ENCODE data around the gene FAM111A.
"Not testable (repeated sequence)": the region's sequence is repeated elsewhere in the genome, so short reads cannot be mapped to it uniquely, and the experiment has no call there.

Gene FAM111A, protein sequence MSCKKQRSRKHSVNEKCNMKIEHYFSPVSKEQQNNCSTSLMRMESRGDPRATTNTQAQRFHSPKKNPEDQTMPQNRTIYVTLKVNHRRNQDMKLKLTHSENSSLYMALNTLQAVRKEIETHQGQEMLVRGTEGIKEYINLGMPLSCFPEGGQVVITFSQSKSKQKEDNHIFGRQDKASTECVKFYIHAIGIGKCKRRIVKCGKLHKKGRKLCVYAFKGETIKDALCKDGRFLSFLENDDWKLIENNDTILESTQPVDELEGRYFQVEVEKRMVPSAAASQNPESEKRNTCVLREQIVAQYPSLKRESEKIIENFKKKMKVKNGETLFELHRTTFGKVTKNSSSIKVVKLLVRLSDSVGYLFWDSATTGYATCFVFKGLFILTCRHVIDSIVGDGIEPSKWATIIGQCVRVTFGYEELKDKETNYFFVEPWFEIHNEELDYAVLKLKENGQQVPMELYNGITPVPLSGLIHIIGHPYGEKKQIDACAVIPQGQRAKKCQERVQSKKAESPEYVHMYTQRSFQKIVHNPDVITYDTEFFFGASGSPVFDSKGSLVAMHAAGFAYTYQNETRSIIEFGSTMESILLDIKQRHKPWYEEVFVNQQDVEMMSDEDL

DNA sequence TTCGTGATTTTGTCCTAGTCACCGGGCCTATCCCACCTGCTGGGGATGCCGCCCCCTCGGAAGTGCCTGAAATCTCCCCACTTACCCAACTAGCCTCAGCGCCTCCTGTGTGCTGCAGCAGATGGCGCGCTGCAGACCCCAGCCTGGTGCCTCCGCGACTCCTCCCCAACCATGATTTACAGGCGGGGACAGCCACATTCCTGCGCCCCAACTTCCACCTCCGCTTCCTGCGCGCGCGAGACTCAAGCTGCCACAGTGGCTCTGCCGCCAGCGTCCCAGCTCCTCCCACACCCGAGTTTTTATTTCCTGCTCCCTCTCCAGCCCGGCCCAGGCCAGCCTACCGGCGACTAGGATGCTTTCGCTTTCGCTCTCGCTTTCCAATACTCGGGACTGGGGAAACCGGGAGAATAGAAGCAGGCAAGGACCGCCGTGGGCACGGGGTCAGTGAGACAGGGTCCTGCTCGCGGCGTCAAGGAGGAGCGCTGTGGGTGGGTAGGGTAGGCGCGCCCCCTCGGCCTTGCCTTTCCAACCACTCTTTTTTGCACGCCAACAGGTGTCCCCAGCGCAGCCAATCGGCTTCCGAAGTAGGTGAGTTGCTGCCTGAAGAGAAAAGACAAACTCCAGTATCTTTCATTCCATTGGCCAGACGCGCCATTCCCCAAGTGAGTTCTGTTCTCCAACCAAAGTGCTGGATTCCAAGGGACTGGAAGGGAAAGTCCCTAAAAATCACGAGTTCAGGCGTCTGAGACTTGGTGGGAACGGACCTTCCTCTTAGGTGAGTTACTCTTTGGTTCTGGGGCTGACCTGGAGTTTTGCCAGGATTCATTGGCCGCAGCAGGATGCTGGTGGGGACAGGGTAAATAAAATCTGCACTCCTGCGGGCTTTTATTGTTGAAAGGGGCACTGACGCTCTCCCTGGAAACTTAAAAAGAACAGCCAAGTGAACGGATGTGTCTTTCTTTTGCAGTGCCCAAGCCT lies at the start of gene FAM111A:
TSS of gene FAM111A (plus strand) at position 327 of the 978 bp plus-strand sequence. CDS start 6,017 bp downstream, outside the sequence.
- peak; percentile 89 for DNase-seq

DNA sequence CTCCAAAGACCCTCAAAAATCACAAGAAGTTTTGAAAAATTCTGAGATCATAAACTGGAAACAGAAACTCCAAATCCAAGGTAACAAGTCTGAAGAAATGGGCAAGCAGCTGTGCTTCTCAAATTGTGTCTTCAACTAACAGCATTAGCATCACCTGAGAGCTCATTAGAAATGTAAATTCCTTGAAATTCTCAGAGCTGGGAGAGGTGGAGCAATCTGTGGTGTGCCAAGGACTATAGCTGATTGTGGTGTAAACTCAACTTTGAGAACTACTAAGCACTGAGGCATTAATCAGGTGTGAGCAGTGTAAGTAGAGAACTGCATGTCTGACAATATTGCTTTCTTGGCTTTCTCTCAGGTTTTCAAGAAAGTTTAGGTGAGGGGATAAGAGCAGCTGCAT lies 49.1 kb upstream of the FAM111A start:
- in situ Hi-C loops (cut with MboI; ENCODE audit: low pct_unique_long_range_greater_than_20kb, low sequenced_read_pairs); DNase-seq: not testable (repeated sequence)

More for the DNA sequence above, at the start of gene FAM111A:
- in situ Hi-C loops (cut with MboI; ENCODE audit: low pct_unique_long_range_greater_than_20kb, low sequenced_read_pairs) = no loop called here

DNA sequence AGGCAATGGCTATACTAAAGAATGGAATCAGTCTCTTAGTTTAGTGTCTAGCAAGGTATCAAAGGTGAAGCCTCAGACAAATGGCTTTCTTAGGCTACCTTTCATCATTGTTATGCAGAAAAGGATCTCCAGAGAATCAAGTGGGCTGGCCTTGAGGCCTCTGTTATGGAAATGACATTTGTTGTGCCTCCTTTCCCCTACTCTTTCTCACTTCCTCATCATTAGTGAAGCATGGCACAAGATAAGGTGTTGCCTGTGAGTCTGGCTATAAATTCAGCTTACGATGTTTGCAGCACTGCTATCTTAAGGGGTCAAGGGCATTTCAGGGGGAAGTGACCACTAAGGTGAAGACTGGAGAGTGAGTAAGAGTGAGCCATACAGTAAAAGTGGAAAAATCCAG lies 47.4 kb upstream of the FAM111A start:
- DNase-seq; in situ Hi-C loops (cut with MboI; ENCODE audit: low pct_unique_long_range_greater_than_20kb, low sequenced_read_pairs): not testable (repeated sequence)

DNA sequence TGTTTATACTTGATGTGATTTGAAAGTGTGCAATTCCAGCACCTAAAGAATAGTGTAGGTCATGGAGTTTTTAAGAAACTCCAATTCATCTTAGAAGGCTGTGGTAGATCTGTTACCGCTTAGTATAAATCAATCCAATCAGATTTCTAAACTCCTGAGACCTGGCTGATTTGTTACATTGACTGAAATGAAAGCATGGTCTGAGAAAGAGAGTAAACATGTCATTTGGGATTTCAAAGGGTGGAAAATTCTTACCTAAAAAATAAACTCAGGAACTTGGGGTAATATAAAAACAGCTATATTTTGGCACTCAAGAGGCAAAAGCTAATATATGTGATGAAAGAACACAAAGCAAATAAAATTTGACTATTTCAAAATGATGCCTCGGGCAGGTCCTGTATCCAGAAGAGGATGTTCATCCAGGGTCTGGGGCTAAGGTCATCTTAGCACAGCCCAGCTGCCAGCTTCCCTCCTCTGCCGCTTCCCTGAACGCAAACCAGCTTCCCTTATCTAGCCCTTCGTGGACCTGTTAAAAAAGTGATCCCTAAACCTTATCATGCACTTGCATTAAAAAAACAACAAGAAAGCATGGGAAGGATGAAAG lies 46.6 kb upstream of the FAM111A start:
- in situ Hi-C loops (cut with MboI; ENCODE audit: low pct_unique_long_range_greater_than_20kb, low sequenced_read_pairs); DNase-seq: not testable (repeated sequence)

DNA sequence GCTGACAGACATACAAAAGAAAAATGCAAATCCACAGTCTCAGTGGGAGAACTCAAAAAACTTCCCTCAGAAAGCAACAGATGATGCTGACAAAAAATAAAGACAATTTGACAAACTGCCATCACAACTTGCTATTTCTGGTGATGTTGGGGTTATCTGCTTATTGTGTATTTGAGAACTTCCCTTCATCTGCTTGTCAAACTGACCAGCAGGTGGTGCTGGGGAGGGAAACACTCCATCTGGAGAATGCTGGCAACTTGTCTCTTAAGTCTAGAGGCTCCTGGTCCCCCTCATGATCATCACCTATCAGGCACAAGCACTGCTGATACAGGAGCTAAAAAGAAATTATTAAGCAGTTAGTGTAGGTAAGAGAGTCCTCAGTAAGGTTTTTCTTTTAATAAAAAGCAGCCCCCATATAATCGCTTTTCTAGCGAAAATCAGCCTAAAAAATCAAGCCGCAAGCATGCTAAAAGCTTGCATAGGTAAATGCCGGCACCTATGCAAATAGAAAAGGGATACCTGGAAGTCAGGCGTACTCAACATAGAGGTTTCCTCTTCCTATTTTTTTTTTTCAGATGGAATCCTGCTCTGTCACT lies 45.4 kb upstream of the FAM111A start:
- DNase-seq = peak; percentile 73
- in situ Hi-C loops (cut with MboI; ENCODE audit: low pct_unique_long_range_greater_than_20kb, low sequenced_read_pairs) = no loop called here

DNA sequence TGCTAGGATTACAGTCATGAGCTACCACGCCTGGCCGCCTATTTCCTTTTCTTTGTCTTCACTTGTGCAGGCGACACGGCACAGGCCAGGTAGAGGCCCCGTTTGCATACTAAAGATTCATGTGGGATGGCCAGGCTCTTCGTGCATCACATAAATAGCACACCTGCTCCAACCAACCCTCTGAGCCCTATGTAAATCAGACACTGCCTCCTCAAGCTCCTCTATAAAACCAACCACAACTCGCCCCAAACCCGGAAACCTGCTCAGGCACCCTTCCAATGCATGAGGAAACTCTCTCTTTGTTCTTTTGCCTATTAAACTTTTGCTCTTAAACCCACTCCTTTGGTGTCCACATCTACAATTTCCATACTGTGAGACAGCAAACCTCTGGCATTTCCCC lies 44.7 kb upstream of the FAM111A start:
- DNase-seq; in situ Hi-C loops (cut with MboI; ENCODE audit: low pct_unique_long_range_greater_than_20kb, low sequenced_read_pairs): not testable (repeated sequence)

DNA sequence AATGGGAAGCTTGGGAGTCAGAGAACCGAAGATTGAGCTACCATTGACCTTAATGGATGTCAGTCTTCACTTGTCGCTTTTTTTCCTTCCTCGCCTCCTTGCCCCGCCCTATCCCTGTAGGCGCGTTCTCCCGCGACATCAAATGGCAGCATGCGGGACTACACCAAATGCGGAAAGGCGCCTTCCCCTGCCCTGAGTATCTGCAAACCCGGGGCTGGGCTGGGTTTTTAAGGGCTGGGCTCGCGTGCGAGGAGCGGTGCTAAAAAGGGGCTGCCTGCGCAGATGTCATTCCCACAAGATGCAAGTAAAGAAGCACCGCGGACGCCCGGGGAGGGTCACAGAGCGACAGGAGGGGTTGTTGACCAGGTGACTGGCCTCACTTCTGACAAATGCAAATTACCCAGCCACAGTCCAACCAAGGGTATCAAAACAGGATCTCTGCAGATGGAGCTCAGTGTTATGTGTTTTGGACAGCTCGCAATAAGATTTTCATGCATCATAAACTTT lies 40.3 kb upstream of the FAM111A start:
- in situ Hi-C loops (cut with MboI; ENCODE audit: low pct_unique_long_range_greater_than_20kb, low sequenced_read_pairs) = no loop called here

DNA sequence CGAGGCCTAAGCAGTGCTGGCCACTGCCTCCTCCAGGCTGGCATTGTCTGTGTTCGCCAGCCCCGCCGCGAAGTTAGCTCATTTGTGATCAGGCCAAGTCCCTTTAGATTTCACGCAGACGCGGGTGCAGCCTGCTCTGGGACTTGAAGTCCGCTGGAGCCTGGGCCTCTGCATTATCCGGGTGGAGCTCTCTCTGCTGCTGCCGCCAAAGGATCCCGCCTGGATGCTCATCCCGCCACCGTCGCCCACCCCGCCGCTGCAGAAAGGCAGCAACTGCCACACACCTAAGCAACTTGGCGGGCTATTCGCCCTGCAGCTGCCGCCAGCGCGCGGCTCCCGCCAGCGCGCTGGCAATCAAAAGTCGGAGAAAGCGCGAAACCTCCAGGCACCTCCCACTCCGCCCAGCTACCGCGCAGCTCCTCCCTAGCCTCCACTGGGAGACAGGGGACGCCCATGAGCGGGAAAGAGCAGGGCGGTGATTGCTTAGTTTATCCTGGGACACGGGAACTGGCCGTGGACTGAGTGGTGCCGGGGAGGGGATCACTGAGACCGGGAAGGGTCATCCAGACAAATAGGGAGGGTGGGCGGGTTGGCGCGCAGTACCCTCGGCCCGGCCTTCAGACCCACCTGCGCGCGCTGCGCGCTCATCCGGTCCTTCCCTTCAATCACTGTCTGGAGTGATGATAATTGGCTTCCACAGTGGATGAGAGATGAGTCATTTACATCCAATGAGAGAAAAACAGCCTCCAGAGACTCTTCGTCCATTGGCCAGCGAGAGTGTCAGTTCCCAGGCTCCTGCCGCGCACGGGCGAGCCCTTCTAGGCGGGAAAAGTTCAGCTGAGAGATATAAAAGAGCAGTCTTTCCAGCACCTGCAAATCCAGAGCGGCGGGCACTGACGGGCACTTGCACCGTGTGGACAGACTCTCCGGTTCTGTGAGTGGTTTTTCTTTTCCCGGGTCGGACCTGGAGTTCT lies 36.0 kb upstream of the FAM111A start, which contains the start of gene FAM111B:
TSS of gene FAM111B (plus strand) at position 875 of the 974 bp plus-strand sequence. CDS start 2,389 bp downstream, outside the sequence.
- peak; percentile 83 for DNase-seq
- in situ Hi-C loops (cut with MboI; ENCODE audit: low pct_unique_long_range_greater_than_20kb, low sequenced_read_pairs) = no loop called here

More for the DNA sequence above, 40.3 kb upstream of the FAM111A start:
- DNase-seq = no peak

DNA sequence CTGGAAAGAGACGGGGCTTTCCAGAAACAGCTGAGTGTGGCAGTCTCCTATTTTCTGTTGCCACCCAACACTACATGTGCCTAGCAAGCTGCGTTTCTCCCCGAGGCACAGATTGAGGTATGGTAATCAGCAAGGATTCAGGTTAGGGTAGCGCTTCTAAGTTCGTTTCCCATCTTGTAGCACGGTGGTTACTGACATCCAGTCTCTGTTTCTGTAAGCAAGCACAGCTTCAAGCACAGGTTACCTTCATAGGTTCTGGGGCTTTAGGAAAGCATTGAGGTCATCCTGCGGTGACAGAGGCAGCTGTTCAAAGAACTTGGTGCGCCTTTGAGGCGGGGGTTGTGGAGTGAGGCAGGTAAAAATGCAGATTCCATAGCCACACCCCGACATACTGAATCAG lies 34.9 kb upstream of the FAM111A start:
- DNase-seq = peak; percentile 15
- in situ Hi-C loops (cut with MboI; ENCODE audit: low pct_unique_long_range_greater_than_20kb, low sequenced_read_pairs) = not testable (repeated sequence)

DNA sequence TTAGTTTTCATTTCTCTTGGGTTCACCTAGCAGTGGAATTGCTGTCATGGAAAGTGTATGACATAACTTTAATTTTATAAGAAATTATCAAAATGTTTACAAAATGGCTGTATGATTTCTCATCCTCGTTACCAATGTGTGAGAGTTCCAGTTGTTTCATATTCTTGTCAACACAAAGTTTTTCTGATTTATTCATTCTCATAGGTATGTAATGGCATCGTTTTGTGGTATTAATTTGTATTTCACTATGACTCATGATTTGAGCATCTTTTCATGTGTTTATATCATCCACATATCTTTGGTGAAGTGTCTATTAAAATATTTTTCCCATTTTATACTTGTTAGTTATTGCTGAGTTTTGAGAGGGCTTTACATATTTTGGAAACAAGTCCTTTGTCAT lies 30.2 kb upstream of the FAM111A start:
- in situ Hi-C loops (cut with MboI; ENCODE audit: low pct_unique_long_range_greater_than_20kb, low sequenced_read_pairs) = no loop called here
- no peak for DNase-seq

DNA sequence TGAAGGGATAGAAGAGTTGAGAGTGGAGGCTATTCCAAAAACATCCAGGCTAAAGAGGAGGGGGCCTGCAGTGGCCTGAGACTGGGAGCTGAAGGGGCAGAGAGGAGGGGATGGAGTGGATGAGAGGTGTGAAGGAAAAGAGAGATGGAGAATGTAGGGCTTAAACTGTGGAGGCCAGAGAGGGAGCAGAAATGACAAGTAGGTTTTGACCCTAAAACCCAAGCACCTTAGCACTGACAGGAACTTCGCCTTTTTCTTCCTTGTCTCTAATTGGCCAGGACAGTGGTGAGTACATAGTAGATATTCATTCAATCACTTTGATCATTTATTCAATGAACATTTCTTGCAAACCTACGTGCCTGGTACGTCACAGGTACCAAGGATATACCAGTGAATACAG lies 28.3 kb upstream of the FAM111A start:
- in situ Hi-C loops (cut with MboI; ENCODE audit: low pct_unique_long_range_greater_than_20kb, low sequenced_read_pairs) = no loop called here
- DNase-seq = no peak

DNA sequence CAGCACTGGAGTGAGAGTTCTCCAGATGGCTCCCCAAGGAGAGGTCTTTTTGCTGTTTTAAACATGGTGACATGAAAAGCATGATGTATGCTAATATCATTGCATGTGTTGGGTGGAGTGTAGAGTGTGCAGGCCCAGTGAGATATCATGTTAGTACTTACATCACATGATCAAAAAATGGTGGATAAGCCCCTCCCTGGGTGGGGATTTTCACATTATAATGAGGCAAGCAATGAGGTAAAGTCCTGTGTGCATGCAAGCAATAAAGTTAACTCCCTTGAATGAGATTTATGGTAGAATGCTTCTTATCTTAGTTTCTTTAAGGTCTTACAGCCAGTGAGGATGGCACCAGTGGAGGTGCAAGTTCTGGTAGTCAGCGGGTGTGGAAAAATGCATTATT lies 27.1 kb upstream of the FAM111A start:
- in situ Hi-C loops (cut with MboI; ENCODE audit: low pct_unique_long_range_greater_than_20kb, low sequenced_read_pairs) = no loop called here
- no peak for DNase-seq

DNA sequence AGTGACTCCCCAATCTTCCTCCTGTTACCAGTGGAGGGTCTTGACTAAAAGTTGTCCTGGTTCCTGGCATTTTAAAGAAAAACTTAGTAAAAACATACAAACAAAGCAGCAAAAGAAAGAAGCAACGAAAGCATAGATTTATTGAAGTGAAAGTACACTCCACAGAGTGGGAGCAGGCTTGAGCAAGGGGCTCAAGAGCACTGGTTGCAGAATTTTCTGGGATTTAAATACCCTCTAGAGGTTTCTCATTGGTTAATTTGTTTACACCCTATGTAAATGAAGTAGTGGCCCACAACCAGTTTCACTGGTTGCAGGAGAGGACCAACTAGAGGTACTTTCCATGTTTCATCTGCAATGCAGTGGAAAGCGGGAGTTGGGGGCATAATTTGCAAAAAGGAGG lies 24.9 kb upstream of the FAM111A start:
- in situ Hi-C loops (cut with MboI; ENCODE audit: low pct_unique_long_range_greater_than_20kb, low sequenced_read_pairs) = no loop called here
- DNase-seq = no peak

DNA sequence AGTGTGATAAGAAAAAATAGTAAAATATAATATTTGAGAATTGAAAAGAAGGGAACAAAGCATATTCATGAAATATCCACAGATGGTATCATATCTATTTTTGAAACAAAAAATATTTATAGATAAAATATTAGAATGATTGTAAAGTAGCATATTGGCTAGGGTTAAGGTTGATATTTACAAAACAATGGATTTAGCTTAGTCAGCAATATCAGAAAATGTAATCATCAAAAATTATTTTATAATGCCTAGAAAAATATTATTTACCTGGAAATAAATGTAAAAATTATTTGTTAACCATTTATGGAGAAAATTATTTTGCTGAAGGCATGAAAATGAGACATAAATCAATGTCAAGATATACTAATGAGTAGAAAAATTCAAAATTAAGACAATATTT lies 22.8 kb upstream of the FAM111A start:
- DNase-seq = no peak
- in situ Hi-C loops (cut with MboI; ENCODE audit: low pct_unique_long_range_greater_than_20kb, low sequenced_read_pairs) = no loop called here

DNA sequence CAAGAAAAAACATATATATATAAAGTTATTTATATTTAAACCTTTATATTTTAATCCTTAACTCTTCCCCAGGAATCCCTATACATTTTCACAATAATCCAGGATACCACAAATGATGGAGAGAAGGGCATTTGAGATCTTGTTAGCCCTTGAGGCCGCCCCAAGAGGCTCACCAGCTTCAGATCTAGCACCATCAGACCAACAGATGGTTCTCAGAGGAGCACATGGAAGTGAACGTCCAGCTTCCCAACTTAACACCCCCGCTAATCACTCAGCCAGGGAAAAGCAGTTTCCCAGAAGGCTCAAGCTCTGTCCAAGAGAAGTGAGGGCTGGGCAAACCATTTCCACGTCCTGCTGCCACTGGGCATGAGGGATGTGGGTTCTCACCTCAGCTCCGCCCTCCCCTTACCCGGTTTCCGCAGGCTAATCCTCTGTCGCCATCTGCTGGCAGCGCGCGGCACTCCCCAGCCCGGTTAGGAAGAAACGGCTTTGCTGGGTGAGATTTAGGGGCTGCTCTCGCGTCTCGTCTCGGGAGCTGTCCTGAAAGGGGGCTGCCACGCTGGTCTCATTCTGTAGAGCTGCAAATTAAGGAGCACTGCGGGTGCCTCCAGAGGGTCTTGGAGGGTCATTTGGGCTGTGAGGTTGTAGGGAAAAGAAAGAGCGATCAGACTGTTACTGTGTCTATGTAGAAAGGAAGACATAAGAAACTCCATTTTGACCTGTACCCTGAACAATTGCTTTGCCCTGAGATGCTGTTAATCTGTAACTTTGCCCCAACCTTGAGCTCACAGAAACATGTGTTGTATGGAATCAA lies 6.8 kb upstream of the FAM111A start:
- DNase-seq = peak; percentile 89
- in situ Hi-C loops (cut with MboI; ENCODE audit: low pct_unique_long_range_greater_than_20kb, low sequenced_read_pairs) = no loop called here

DNA sequence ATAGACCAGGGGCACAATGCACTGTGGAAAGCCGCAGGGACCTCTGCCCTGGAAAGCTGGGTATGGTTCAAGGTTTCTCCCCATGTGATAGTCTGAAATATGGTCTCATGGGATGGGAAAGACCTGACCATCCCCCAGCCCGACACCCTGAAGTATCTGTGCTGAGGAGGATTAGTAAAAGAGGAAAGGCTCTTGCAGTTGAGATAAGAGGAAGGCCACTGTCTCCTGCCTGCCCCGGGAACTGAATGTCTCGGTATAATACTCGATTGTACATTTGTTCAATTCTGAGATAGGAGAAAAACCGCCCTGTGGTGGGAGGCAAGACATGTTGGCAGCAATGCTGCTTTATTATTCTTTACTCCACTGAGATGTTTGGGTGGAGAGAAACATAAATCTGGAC lies 6.1 kb upstream of the FAM111A start:
- in situ Hi-C loops (cut with MboI; ENCODE audit: low pct_unique_long_range_greater_than_20kb, low sequenced_read_pairs) = not testable (repeated sequence)
- DNase-seq = peak; percentile 54

DNA sequence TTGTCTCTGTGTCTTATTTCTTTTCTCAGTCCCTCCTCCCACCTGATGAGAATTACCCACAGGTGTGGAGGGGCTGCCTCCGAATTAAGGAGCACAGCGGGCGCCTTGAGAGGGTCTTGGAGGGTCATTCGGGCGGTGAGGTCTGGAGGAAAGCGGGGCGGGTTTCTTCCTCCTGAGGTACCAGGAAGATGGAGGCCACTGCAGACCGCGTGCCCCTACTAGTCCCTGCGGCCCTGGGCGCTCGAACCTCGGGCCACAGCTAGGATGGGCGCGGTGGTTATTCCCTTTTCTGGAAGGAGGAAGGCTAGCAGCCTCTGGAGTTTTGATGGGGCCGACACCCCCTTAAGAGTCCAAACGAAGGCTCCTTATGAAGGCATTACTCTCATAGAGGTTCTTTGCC lies 5.5 kb upstream of the FAM111A start:
- DNase-seq = no peak
- in situ Hi-C loops (cut with MboI; ENCODE audit: low pct_unique_long_range_greater_than_20kb, low sequenced_read_pairs) = no loop called here
